Astrocyte (in vitro differentiated cells and primary cell): ENCODE data around the gene FUT6.

Experiments
- EZH2 ChIP-seq: IDR thresholded peaks from 2 replicates; pipeline ENCODE4 v1.6.1; 2012; ENCODE audit warnings: mild to moderate bottlenecking, low read length, inconsistent platforms; ENCODE audit not compliant: insufficient read depth
- TF ChIP-seq, protein P1 (sequence below): IDR thresholded peaks from 2 replicates; pipeline ENCODE4 v1.5.1; 2011; ENCODE audit warnings: low read depth, mild to moderate bottlenecking, inconsistent platforms, low read length, moderate library complexity; ENCODE audit not compliant: insufficient read depth

DNA sequence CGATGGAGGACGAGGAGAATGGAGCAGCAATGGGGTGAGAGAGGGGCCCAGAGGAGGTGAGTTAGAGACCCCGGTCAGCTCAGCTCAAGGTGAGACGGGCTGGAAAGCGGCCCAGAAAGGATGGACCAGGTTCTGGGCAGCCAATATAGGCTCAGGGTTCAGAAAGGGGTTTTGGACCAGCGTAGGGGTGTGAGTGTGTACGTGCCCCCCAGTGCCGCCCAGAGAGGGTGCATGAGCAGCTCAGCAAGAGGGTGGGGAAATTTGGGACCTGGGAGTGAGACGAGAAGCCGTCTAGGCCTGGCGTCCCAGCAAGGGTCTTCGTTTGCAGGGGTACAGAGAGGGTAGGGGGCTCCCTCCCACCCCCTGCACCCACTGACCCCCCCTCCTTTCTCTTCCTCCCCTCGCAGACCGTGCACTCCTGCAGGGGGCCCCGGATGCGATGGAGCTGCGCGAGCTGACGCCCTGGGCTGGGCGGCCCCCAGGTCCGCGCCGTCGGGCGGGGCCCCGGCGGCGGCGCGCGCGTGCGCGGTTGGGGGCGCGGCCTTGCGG, 12.1 kb downstream of the FUT6 start:
- TF ChIP-seq, protein P1, sequence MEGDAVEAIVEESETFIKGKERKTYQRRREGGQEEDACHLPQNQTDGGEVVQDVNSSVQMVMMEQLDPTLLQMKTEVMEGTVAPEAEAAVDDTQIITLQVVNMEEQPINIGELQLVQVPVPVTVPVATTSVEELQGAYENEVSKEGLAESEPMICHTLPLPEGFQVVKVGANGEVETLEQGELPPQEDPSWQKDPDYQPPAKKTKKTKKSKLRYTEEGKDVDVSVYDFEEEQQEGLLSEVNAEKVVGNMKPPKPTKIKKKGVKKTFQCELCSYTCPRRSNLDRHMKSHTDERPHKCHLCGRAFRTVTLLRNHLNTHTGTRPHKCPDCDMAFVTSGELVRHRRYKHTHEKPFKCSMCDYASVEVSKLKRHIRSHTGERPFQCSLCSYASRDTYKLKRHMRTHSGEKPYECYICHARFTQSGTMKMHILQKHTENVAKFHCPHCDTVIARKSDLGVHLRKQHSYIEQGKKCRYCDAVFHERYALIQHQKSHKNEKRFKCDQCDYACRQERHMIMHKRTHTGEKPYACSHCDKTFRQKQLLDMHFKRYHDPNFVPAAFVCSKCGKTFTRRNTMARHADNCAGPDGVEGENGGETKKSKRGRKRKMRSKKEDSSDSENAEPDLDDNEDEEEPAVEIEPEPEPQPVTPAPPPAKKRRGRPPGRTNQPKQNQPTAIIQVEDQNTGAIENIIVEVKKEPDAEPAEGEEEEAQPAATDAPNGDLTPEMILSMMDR: no peak
- TF ChIP-seq EZH2: no peak
